Breast epithelium (tissue), 4 donors: Measurements from ENCODE around the gene DPYD. TPM values are rescaled to one million over a fixed set of nuclear protein-coding genes. Genes with fewer than 3 reads are reported as not detected.

Experiments
- DNase-seq, 2 donors: peaks; one replicate each; pipeline ENCODE4 v3.0.0-alpha.2; 2019; ENCODE audit warnings: low spot score in 2 of 2
- H3K27ac ChIP-seq, 2 donors: fragments of 200-600 bp; sonication (generic) in 1 of 2; one replicate each; pipeline ENCODE4 v1.5.1; 2016 to 2019; ENCODE audit warnings: mild to moderate bottlenecking in 1 of 2
- H3K27me3 ChIP-seq, 2 donors: fragments of 200-600 bp; sonication (generic) in 1 of 2; one replicate each; pipeline versions ENCODE4 v1.5.1 to v1.6.0; 2017 to 2019; ENCODE audit warnings: control low read depth in 1 of 2, mild to moderate bottlenecking in 1 of 2
- H3K36me3 ChIP-seq: fragments of 200-600 bp; one replicate; pipeline ENCODE4 v1.5.1; 2019
- H3K4me1 ChIP-seq, 2 donors: fragments of 200-600 bp; sonication (generic); one replicate each; pipeline ENCODE4 v1.5.1; 2016 to 2019; ENCODE audit warnings: control low read depth in 1 of 2
- H3K4me3 ChIP-seq, 3 donors: fragments of 200-600 bp; sonication (generic); 1 replicate in 2 of 3; 2 replicates in 1 of 3; pipeline ENCODE4 v1.5.1; 2016 to 2019; ENCODE audit warnings: mild to moderate bottlenecking in 3 of 3, moderate library complexity in 2 of 3
- H3K9me3 ChIP-seq, 2 donors: fragments of 200-600 bp; sonication (generic) in 1 of 2; one replicate each; pipeline ENCODE4 v1.5.1; 2016 to 2019; ENCODE audit warnings: control low read depth in 1 of 2
- POLR2A ChIP-seq: fragments of 450-650 bp; IDR thresholded peaks from one replicate; pipeline ENCODE4 v1.6.1; 2016; ENCODE audit warnings: antibody characterized with exemption, mild to moderate bottlenecking, moderate library complexity
- POLR2AphosphoS5 ChIP-seq, 3 donors: sonication (generic); formaldehyde crosslinking; IDR thresholded peaks; one replicate each; pipeline ENCODE4 v1.6.1; 2017; ENCODE audit warnings: antibody characterized with exemption in 3 of 3
- intact Hi-C: fragments of 100-400 bp; cut with DNase I; formaldehyde crosslinking; loops from one replicate; pipeline ENCODE4 v1.15.1; 2023; ENCODE audit warnings: low total_unique reads
- total RNA-seq, 3 donors: library from RNA; depleted of rRNA; stranded (reverse); fragments of >200 nt; gene quantifications; one replicate each; pipeline ENCODE4 v1.1.0, GENCODE V29; 2016
- TF ChIP-seq, protein P1 (sequence below), 3 donors: fragments of 450-650 bp; IDR thresholded peaks; one replicate each; pipeline ENCODE4 v1.5.1; 2016 to 2017; ENCODE audit warnings: antibody characterized with exemption in 3 of 3, mild to moderate bottlenecking in 3 of 3, moderate library complexity in 3 of 3

Gene DPYD
- total RNA-seq, 3 donors from 2014 or later = 56.4 to 95.1 (median 58.1) TPM

DNA sequence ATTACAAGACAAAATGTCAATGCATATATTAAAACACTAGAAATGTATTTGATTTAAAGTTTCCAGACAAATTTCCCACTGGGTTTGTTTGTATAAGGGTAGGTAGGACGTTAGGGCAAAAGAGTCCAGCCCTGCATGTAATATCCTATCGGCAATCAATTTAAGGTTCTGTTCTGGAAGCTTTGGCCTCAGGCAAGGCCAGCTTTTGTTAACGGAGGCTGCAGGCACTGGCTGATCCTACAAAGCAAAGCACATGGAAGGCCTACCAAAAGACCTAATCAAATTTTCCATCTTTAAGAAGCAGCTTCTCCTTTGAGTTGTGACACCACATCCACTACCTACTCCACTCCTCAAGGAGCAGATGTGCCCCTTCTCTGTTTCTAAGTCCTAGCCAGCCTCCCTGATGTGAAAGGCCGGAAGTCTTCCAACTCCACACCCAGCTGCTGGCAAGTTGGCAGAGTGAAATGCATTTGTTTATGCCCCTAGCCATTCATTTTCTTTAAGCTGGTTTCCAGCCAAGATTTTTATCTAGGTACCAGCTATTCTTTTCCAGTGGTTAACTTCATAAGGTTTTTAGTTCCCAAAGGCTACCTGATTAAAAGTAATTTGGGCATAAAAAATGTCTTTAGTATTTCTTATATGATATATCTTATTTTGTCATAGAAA, 746.7 kb downstream of the DPYD start:
- intact Hi-C loops = no loop called here
- H3K36me3 ChIP-seq = no peaks in the 10 kb centered on the region
- TF ChIP-seq, protein P1, sequence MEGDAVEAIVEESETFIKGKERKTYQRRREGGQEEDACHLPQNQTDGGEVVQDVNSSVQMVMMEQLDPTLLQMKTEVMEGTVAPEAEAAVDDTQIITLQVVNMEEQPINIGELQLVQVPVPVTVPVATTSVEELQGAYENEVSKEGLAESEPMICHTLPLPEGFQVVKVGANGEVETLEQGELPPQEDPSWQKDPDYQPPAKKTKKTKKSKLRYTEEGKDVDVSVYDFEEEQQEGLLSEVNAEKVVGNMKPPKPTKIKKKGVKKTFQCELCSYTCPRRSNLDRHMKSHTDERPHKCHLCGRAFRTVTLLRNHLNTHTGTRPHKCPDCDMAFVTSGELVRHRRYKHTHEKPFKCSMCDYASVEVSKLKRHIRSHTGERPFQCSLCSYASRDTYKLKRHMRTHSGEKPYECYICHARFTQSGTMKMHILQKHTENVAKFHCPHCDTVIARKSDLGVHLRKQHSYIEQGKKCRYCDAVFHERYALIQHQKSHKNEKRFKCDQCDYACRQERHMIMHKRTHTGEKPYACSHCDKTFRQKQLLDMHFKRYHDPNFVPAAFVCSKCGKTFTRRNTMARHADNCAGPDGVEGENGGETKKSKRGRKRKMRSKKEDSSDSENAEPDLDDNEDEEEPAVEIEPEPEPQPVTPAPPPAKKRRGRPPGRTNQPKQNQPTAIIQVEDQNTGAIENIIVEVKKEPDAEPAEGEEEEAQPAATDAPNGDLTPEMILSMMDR (IDR thresholded peaks at IDR 0.05) = no peak
- TF ChIP-seq POLR2A (no peak), POLR2AphosphoS5 (IDR thresholded peaks at IDR 0.05) (no peak)
- H3K27me3 ChIP-seq = no peaks in the 10 kb centered on the region
- no peak overlapping the region for H3K4me3 ChIP-seq
- H3K4me1 ChIP-seq = no peaks in the 10 kb centered on the region
- H3K27ac ChIP-seq = no peak overlapping the region
- H3K9me3 ChIP-seq = no peaks in the 10 kb centered on the region
- DNase-seq = peak in 1 of 2 donors; percentile 26

DNA sequence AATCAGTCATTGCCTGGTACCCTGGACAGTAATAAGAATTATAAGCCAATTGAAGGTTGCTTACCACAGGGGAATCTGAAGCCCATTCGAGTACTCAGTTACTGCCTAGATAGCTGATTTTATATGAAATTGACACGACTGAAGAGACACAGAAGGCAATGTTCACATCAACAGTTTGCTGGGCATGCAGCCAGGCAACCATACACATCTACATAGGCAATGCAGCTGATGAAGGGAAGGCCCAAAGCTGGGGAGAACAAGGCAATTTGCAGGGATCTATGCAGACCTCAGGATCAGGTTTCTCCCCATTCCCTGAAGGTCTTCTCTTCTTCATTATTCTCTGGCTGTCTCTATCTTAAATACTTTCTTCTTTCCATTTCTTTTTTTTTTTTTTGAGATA, 750.5 kb downstream of the DPYD start:
- no peaks in the 10 kb centered on the region for H3K4me1 ChIP-seq
- no peaks in the 10 kb centered on the region for H3K27me3 ChIP-seq
- no peak overlapping the region for H3K4me3 ChIP-seq
- H3K27ac ChIP-seq = no peak overlapping the region
- H3K36me3 ChIP-seq = no peaks in the 10 kb centered on the region
- TF ChIP-seq, protein P1 (IDR thresholded peaks at IDR 0.05) = no peak
- TF ChIP-seq POLR2AphosphoS5 (IDR thresholded peaks at IDR 0.05) (no peak), POLR2A (no peak)
- intact Hi-C loops = no loop called here
- no peaks in the 10 kb centered on the region for H3K9me3 ChIP-seq
- no peak for DNase-seq

DNA sequence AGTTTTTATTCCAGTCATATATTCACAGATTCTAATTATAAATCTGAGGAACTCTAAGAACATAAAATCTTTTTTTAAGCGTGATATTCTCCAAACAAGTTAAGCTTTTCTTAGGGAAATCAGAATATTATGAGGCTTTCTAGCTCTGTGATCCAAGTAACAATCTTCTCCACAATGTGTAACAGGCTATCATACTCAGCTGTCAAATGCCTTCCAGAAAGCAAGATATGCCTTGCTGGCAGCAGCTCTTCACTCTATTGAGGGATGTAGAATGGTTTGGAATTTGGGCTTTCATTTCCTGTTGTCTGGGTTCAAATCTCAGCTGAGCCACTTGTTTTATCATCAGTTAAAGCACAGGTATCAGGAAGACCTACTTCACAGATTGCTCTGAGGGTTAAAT, 752.8 kb downstream of the DPYD start:
- intact Hi-C loops = no loop called here
- TF ChIP-seq, protein P1 (IDR thresholded peaks at IDR 0.05) = no peak
- no peak for TF ChIP-seq POLR2AphosphoS5 (IDR thresholded peaks at IDR 0.05)
- TF ChIP-seq POLR2A = no peak
- Histone ChIP-seq H3K4me1 (no peaks in the 10 kb centered on the region), H3K36me3 (no peaks in the 10 kb centered on the region), H3K27me3 (no peaks in the 10 kb centered on the region), H3K4me3 (no peak overlapping the region), H3K27ac (no peak overlapping the region), H3K9me3 (peaks cover 6 to 9% of the 10 kb centered on the region in 2 donors)
- no peak for DNase-seq

DNA sequence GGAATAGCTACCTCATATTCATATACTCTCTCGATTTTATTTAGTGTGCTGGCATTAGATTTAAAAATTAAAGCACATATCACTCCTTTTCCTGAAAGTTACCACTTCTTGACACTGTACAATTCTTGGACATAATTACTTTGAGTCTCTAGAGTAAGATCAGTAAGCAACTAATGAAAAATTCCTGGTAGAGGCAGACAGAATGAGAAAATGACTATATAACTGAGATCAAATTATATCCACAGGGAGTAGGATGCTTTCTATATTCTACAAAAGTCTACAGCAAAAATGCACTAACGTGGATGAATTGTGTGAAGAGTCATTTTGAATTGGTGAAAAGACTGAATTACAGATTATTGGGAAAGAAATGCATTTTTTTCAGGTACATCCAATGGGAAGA, 753.6 kb downstream of the DPYD start:
- no peak for TF ChIP-seq POLR2AphosphoS5 (IDR thresholded peaks at IDR 0.05)
- TF ChIP-seq, protein P1 (IDR thresholded peaks at IDR 0.05) = no peak
- no peak for TF ChIP-seq POLR2A
- Histone ChIP-seq H3K27ac (no peak overlapping the region), H3K9me3 (peaks cover 6 to 9% of the 10 kb centered on the region in 2 donors), H3K27me3 (no peaks in the 10 kb centered on the region), H3K4me3 (no peak overlapping the region), H3K36me3 (no peaks in the 10 kb centered on the region), H3K4me1 (no peaks in the 10 kb centered on the region)
- intact Hi-C loops = no loop called here
- no peak for DNase-seq

DNA sequence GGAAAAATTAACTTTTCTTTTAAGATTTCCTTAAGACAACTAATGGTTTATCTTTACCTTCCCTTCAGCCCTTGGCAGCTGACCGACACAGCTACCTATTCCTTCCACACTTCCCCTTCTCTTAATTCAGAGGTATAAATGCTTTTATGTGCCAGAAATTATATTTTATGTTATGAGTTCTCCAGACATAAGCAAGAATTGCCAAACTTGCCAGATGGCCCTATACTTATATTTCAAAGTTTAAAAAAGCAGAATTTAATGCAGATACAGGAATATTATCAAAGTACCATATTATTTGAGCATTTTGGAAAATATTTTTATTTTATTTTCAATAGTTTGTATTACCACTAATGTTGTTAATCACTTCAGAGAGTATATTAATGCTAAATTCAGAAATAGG, 754.2 kb downstream of the DPYD start:
- H3K36me3 ChIP-seq = no peaks in the 10 kb centered on the region
- no peaks in the 10 kb centered on the region for H3K27me3 ChIP-seq
- intact Hi-C loops = no loop called here
- H3K9me3 ChIP-seq = peaks cover 6 to 9% of the 10 kb centered on the region in 2 donors
- no peak for DNase-seq
- no peak overlapping the region for H3K27ac ChIP-seq
- TF ChIP-seq POLR2AphosphoS5 (IDR thresholded peaks at IDR 0.05) (no peak), POLR2A (no peak)
- TF ChIP-seq, protein P1 (IDR thresholded peaks at IDR 0.05) = no peak
- no peaks in the 10 kb centered on the region for H3K4me1 ChIP-seq
- H3K4me3 ChIP-seq = no peak overlapping the region
